T-helper 2 cell (primary cell): ENCODE results near the gene NUP37.

Experiments
- DNase-seq, 5 experiments: peaks; one replicate each; pipeline versions ENCODE4 v3.0.0 to v3.0.0-alpha.2; 2012 to 2022

NUP37 gene

DNA sequence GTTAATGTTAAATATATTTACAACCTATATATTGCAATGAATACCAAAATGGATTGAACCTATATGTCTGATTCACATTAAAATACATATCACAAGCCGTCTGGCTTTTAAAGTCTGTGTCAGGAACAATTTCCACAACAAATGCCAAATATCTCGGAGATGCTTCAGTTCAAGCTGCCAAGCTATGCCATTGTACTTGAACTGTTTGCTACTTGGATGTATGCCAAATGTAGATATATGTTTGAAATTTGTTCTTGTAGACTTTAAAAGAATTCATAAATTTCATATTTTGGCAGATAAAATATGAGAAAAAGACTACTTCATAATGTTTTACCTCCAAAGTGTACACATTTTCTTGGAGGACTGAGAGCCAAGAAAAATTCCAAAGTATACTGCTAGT is 95.1 kb downstream of the NUP37 start:
- DNase-seq = no peak

DNA sequence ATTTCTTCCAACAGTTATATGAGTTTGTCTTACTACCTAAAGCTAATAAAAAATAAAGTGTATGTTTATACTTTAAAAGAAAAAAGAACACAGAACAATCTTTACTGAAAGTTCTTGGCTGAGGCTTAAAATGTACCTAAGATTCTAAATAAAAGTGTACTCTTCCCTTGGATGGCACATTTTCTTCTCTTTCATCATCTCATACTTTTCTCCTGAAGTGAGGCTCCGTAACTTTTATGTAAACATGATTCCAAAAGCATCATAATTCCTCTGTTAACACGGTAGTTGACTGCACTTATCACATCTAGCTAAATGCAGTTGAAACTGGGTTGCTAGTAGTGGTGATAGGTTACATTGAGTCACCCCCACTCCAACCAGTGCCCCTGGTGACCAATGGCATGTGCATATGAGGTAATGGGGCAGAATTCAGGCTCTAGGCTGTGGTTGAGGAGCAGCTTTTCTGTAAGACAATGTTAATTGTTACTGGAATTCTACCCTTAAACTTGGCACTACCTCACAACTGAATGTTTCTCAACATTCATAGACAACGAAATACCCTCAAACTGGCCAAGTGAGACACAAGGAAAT is 96.5 kb downstream of the NUP37 start:
- no peak for DNase-seq
